ENCODE results near the gene PSMC5. TPM values are rescaled to one million over a fixed set of nuclear protein-coding genes. Genes with fewer than 3 reads are reported as not detected.

Gene PSMC5
- total RNA-seq, 1 donor from 2014 or later: 116 TPM

DNA sequence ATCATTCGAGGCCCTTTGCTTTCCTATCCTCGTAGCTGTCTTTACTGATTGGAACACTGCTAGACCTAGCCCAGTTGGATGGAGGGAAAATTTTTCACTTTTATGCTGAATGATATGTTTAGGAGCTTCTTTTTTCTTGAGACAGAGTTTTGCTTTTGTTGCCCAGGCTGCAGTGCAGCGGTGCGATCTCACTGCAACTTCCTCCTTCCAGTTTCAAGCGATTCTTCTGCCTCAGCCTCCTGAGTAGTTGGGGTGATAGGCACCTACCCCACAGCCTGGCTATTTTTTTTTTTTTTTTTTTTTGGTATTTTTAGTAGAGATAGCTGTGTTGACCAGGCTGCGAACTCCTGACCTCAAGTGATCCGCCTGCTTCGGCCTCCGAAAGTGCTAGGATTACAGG is 17.3 kb upstream of the PSMC5 start:
- Mint-ChIP-seq H3K9me3 (ENCODE audit: unreplicated experiment) (no peaks in the 10 kb centered on the region), H3K4me1 (ENCODE audit: low read depth, unreplicated experiment) (no peaks in the 10 kb centered on the region), H3K36me3 (ENCODE audit: low read depth, unreplicated experiment) (peaks cover 10% of the 10 kb centered on the region), H3K27ac (ENCODE audit: unreplicated experiment) (no peak overlapping the region), H3K27me3 (ENCODE audit: low read depth, unreplicated experiment) (no peaks in the 10 kb centered on the region), H3K4me3 (ENCODE audit: unreplicated experiment) (no peak overlapping the region)
- Histone ChIP-seq H3K9me3 (ENCODE audit: insufficient read depth, low read depth, low read length) (no peaks in the 10 kb centered on the region), H3K36me3 (ENCODE audit: insufficient read depth, low read length) (peaks cover 83% of the 10 kb centered on the region), H3K4me3 (ENCODE audit: insufficient read depth, low read depth, low read length) (no peak overlapping the region), H2AFZ (ENCODE audit: low read depth, low read length) (no peak overlapping the region), H3K27me3 (ENCODE audit: insufficient read depth, low read length) (no peaks in the 10 kb centered on the region), H3K4me1 (ENCODE audit: insufficient read depth, low read length) (no peaks in the 10 kb centered on the region), H3K9ac (ENCODE audit: low read length) (no peak overlapping the region), H4K20me1 (ENCODE audit: insufficient read depth, low read length) (peaks cover 16% of the 10 kb centered on the region), H3K4me2 (ENCODE audit: low read length) (no peak overlapping the region), H3K79me2 (ENCODE audit: insufficient read depth, low read length) (peaks cover 18% of the 10 kb centered on the region), H3K27ac (ENCODE audit: low read depth, low read length) (no peak overlapping the region)
- FAIRE-seq (no peak), DNase-seq (ENCODE audit: low read depth) (no peak)
- no peak for TF ChIP-seq EZH2 (IDR thresholded peaks at IDR 0.05; ENCODE audit: insufficient read depth, low read length)
- TF ChIP-seq, protein P1, sequence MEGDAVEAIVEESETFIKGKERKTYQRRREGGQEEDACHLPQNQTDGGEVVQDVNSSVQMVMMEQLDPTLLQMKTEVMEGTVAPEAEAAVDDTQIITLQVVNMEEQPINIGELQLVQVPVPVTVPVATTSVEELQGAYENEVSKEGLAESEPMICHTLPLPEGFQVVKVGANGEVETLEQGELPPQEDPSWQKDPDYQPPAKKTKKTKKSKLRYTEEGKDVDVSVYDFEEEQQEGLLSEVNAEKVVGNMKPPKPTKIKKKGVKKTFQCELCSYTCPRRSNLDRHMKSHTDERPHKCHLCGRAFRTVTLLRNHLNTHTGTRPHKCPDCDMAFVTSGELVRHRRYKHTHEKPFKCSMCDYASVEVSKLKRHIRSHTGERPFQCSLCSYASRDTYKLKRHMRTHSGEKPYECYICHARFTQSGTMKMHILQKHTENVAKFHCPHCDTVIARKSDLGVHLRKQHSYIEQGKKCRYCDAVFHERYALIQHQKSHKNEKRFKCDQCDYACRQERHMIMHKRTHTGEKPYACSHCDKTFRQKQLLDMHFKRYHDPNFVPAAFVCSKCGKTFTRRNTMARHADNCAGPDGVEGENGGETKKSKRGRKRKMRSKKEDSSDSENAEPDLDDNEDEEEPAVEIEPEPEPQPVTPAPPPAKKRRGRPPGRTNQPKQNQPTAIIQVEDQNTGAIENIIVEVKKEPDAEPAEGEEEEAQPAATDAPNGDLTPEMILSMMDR (IDR thresholded peaks at IDR 0.05; ENCODE audit: insufficient read depth, low read depth, low read length): no peak

DNA sequence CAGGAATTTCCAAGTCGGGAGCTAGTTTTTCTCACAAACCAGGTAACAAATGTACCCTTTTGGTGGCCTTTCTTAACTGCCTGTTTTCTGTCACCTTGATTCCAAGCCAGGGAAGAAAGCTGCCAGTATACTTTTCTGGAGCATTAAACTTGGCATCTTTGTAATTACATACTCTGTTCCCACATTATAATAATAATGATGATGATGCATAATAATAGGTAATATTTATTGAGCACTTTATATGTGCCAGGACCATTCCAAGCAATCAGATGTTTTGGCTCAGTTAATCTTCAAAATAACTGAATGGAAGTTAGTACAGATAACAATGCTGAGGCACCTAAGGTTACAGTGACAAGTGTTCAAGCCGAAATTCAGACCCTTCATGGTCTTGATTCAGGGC is 11.1 kb upstream of the PSMC5 start:
- Mint-ChIP-seq H3K27me3 (ENCODE audit: low read depth, unreplicated experiment) (no peaks in the 10 kb centered on the region), H3K4me3 (ENCODE audit: unreplicated experiment) (no peak overlapping the region), H3K36me3 (ENCODE audit: low read depth, unreplicated experiment) (peaks cover 28% of the 10 kb centered on the region), H3K4me1 (ENCODE audit: low read depth, unreplicated experiment) (no peaks in the 10 kb centered on the region), H3K27ac (ENCODE audit: unreplicated experiment) (no peak overlapping the region), H3K9me3 (ENCODE audit: unreplicated experiment) (no peaks in the 10 kb centered on the region)
- Histone ChIP-seq H3K4me3 (ENCODE audit: insufficient read depth, low read depth, low read length) (no peak overlapping the region), H4K20me1 (ENCODE audit: insufficient read depth, low read length) (peaks cover 57% of the 10 kb centered on the region), H3K27me3 (ENCODE audit: insufficient read depth, low read length) (no peaks in the 10 kb centered on the region), H3K79me2 (ENCODE audit: insufficient read depth, low read length) (peaks cover 26% of the 10 kb centered on the region), H3K4me2 (ENCODE audit: low read length) (no peak overlapping the region), H3K27ac (ENCODE audit: low read depth, low read length) (peak overlapping the region; percentile 7), H3K36me3 (ENCODE audit: insufficient read depth, low read length) (peaks cover 86% of the 10 kb centered on the region), H3K9me3 (ENCODE audit: insufficient read depth, low read depth, low read length) (no peaks in the 10 kb centered on the region), H3K4me1 (ENCODE audit: insufficient read depth, low read length) (no peaks in the 10 kb centered on the region), H2AFZ (ENCODE audit: low read depth, low read length) (no peak overlapping the region), H3K9ac (ENCODE audit: low read length) (peak overlapping the region; percentile 20)
- no peak for DNase-seq (ENCODE audit: low read depth)
- TF ChIP-seq, protein P1 (IDR thresholded peaks at IDR 0.05; ENCODE audit: insufficient read depth, low read depth, low read length): no peak
- no peak for TF ChIP-seq EZH2 (IDR thresholded peaks at IDR 0.05; ENCODE audit: insufficient read depth, low read length)
- FAIRE-seq: no peak

DNA sequence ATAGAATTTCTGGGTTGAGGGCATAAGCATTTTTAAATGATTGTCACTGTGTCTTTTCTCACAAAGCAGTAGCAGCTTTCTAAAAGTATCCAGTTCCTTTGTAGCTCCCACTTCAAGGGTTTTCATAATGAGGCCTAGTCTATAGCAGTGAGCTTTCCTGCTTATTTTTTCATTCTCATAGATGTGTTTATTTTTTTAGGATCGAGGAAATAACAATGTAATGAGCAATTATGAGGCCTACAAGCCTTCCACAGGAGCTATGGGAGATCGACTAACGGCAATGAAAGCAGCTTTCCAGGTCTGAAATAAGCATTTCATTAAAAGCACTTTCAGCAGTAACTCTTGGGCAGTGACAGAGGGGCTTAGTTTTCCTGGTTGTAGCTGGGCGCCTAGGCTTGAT is 10.6 kb upstream of the PSMC5 start:
- no peaks in the 10 kb centered on the region for H3K9me3 ChIP-seq (ENCODE audit: insufficient read depth, low read depth, low read length)
- peaks cover 62% of the 10 kb centered on the region for H4K20me1 ChIP-seq (ENCODE audit: insufficient read depth, low read length)
- no peak for TF ChIP-seq EZH2 (IDR thresholded peaks at IDR 0.05; ENCODE audit: insufficient read depth, low read length)
- TF ChIP-seq, protein P1 (IDR thresholded peaks at IDR 0.05; ENCODE audit: insufficient read depth, low read depth, low read length): no peak
- H3K79me2 ChIP-seq (ENCODE audit: insufficient read depth, low read length): peaks cover 31% of the 10 kb centered on the region
- peaks cover 83% of the 10 kb centered on the region for H3K36me3 ChIP-seq (ENCODE audit: insufficient read depth, low read length)
- peak overlapping the region; percentile 7 for H3K27ac ChIP-seq (ENCODE audit: low read depth, low read length)
- H3K27me3 ChIP-seq (ENCODE audit: insufficient read depth, low read length): no peaks in the 10 kb centered on the region
- Mint-ChIP-seq H3K27ac (ENCODE audit: unreplicated experiment) (no peak overlapping the region), H3K4me3 (ENCODE audit: unreplicated experiment) (no peak overlapping the region), H3K9me3 (ENCODE audit: unreplicated experiment) (no peaks in the 10 kb centered on the region), H3K36me3 (ENCODE audit: low read depth, unreplicated experiment) (peaks cover 26% of the 10 kb centered on the region), H3K4me1 (ENCODE audit: low read depth, unreplicated experiment) (no peaks in the 10 kb centered on the region), H3K27me3 (ENCODE audit: low read depth, unreplicated experiment) (no peaks in the 10 kb centered on the region)
- no peak overlapping the region for H2AFZ ChIP-seq (ENCODE audit: low read depth, low read length)
- H3K4me3 ChIP-seq (ENCODE audit: insufficient read depth, low read depth, low read length): no peak overlapping the region
- peak overlapping the region; percentile 20 for H3K9ac ChIP-seq (ENCODE audit: low read length)
- no peaks in the 10 kb centered on the region for H3K4me1 ChIP-seq (ENCODE audit: insufficient read depth, low read length)
- no peak for FAIRE-seq
- DNase-seq (ENCODE audit: low read depth): no peak
- H3K4me2 ChIP-seq (ENCODE audit: low read length): no peak overlapping the region
